GM19372 (cell line): Measurements from ENCODE around the gene MYH11.
"Not testable (repeated sequence)": the region's sequence is repeated elsewhere in the genome, so short reads cannot be mapped to it uniquely, and the experiment has no call there.

Experiments
- ATAC-seq: cut with Tn5 transposase; IDR thresholded peaks from one replicate; pipeline ENCODE4 v1.9.1; 2021; ENCODE audit warnings: mild to moderate bottlenecking, low read depth, moderate library complexity; ENCODE audit not compliant: unreplicated experiment

The MYH11 gene

DNA sequence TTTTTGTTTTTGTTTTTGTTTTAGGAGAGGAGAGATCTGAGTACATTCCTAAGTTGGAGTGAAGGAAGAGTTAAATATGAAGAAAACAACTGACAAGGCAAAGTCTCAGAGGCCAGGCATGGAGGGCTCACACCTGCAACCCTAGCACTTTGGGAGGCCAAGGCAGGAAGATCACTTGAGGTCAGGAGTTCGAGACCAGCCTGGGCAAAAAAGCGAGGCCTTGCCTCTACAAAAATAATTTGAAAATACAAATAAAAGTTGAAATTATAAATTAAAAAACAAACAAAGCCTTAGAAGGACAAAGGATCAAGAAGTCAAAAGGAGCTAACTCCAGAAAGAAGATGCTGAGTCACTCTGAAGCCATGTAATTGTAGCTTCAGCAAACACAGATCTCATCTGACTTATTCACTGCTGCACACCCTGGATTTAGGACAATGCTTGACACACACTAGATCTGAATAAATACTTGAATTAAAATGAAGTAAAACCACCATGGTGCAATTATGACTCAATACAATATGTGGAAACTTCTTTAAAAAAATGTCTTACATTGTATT is 22.5 kb upstream of the MYH11 start:
- ATAC-seq = no peak

DNA sequence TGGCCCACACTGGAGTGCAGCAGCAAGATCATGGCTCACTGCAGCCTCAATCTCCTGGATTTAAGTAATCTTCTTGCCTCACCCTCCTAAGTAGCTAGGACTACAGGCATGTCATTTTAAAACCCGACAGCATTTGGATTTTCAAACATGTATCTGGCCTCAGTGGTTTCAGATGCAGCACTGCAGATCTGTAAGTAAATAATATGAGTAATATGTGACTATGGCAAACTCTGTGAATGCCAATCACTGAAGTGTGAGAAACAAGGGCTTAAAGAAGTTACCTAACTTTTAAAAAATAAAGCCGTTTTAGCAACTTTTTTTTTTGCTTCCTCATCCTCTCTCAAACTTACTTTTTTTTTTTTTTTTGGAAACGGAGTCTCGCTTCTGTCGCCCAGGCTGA is 19.7 kb upstream of the MYH11 start:
- ATAC-seq = no peak

DNA sequence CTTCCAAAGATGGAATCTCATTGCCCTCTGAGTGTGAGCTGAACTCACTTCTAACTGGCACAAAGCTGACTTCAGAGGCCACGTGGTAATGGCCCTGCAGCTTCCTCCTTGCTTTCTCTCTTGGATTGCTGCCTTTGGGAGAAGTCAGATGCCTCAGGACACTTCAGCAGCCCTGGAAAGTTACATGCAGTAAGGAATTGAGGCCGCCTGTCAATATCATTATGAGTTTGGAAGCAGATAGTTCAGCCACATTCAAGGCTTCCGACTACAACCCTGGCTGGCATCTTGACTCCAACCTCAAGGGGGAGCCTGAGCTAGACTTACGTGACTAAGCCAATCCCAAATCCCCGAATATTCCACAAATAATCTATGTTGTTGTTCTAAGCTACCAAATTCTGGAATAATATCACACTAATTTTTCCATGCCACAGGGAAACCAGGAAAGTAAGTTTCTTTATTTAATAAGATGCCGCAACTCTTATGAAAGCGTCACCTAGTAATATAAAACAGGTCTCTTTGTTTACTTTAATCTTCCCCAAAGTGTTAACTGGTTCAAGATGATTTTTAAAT is 18.0 kb upstream of the MYH11 start:
- no peak for ATAC-seq

DNA sequence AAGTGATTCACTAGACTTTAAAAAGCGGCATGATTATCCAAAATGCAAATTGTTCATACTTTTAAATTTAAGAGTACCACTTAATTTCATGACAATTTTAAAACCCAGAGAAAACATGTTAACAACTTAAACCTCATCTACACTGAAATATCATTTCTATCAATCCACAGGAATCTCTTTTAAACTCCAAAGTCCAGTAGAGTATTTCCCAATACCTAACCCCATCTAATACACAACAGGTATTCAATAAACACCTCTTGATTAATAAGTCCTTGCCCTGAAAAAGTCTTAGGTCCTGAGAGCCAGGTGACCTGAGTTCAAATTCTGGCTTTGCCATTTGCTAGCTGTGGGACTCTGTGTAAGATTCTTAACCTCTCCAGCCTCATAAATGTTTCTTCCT is 16.9 kb upstream of the MYH11 start:
- no peak for ATAC-seq

DNA sequence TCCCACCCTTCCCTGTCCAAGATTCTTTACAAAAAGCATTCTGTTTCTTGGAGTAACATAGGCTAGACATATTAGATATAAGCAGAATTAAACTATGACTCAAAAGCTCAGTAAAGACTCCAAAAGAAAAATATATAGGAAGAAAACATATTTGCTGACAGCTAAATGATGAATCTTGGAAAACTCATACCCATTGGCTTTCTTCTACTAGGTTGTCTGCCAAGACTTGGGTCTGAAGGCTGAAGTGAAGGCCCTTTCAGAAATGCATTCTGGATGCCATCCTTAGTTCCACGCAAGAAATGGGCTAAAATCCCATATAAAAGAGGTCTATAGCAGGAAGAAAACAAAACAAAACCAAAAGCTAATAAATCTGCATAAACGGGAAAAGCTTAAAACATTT is 16.5 kb upstream of the MYH11 start:
- ATAC-seq = no peak

DNA sequence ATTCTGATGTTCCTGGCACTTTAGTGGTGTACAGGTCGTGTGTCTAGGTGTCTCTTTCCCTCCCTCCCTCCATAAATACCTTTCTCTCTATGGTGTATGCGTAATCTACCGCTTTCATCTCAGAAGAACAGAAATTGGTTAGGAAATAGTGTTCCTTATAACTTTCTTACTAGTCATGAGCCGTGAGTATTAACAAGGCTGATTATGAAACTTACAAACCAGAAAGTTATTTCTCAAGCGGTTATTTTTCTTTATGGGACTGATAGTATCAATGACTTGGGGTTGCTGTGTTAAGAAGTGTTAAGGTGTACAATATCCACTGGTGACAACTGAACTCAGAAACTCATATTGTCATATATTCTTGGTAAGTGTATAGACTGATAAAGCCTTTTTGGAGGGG is 13.2 kb upstream of the MYH11 start:
- ATAC-seq = no peak

DNA sequence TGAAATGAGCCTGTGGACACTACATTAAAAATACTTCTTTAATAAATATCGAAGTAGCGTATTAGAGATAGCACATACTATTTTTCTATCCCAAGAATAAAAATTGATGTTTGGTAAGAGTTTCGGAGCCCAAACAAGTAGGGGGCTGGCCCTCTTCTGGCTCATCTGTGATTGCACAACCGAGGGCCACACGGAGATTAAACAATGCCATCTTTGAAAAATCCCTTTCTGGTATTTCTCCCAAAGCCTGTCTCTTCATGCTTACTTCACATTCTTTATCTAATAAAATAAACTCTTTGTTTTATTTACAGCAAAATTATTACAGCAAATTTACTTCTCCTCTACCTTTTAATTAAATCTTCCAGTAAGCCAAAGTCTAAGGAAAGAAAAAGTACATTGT is 9.6 kb upstream of the MYH11 start:
- ATAC-seq = no peak

DNA sequence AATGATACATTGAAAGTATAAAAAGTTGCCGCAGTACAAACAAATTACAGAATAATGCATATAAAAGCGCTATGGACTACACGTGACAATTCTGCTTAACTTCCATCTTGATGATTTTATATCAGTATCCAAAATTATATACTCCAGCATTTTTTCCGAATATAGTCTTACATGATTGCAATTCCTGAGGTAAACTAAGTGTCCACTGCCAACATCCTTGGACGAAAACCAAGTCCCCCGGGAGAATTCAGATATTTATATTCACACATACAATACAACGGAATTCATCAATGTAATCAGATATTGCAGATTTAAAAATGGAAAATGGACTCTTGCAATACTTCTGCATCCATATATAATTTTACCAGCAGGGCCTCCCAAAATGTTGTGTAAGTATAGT is 8.9 kb upstream of the MYH11 start:
- no peak for ATAC-seq

DNA sequence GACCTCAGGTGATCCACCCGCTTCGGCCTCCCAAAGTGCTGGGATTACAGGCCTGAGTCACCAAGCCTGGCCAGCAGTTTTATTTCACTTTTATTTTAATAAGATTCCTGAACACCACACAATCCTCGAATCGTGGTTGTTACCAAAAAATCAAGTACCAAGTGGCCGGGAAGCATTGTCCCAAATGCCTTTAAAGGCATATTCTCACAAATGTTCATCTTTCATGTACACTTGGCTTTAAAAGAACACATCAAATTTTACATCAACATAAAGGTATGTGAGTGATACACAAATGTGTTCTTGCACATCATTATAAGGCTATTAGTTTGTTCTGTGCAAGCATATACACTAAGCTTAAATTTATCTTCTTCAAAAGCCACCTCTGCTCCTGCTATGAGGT is 8.1 kb upstream of the MYH11 start:
- no peak for ATAC-seq

DNA sequence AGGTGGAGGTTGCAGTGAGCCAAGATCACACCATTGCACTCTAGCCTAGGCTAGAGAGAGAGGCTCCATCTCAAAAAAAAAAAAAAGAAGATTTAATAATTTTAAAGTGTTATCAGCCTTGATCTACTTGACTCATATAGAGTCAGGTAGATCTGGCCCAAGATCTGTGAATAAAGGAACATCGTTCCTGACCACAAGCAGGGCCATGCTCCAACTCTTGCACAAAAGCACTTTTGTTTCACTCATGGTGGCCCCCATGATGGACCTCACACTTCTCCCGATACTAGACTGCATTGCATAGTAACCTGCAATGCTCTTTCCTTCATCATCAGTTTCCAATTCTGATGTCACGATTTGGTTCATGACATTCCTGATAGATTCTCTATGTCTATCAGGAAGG is 5.2 kb upstream of the MYH11 start:
- ATAC-seq = no peak

DNA sequence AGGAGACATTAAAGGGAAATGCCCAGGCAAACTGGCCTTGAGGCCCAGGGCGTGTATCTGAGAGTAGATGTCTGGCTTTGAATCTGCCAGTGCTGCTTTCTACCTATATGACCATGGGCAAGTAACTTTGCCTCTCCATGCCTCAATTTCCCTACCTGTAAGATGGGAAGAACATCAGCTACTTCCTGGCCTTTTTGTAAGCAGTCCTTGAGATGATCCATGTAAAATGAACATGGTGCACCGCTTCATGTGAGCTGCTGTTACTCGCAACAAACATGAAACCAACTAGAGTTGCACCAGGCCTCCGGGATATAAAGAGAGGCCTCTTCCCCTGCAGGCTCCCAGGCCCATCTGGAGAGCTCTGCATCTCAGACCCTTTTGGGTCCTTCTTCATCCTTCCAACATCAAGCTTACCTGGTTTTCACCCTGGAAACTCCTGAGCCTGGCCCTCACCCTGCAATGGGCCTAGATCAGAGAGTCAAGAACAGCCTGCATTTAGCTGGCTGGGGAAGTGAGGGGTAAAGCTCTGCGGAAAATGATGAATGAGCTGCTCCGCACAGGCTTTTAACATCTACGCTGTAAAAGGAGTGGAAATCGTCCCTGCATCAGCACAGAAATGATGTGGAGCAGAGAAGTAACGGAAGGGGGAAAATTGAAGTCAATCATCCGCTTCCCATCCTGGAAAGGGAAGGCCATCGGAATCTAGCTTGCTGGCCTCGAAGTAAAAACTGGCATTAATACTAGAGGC is 2.3 kb upstream of the MYH11 start:
- no peak for ATAC-seq

DNA sequence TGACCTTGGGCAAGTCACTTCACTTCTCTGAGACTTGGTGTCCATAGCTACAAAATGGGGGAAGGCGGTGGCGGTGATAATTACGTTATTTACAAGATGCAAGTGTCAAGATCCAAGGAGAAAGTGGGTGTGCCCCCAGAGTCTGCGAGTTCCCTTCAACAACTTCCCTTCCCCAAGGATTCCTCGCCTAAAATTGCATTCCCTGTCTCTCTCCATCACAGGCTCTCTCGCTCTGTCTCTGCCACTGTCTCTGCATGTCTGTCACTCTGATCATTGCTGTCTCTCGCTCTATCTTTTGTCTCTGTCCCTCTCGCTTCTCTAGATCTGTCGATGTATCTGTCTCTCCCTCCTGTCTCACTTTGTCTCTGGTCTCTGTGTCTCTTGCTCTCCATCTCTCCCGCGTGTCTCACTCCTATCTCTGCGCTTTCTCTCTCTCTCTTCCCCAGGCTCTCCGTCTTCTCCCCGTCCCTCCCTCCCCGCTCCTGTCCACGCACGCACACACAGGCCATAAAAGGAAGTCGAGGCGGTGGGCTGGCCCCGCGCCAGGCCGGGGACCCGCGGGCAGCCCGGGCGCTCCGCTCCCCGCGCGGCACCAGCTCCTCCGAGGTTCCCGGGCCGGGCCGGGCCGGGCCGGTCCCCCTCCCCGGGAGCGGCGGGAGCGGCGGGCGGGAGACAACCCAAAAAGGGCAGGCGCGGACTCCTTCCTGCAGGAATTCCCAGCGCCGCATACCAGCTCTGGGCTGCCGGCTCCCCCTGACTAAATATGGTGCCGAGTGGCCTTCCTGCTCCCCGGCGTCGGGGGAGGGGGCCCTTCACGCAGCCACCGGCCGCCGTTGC is 1.1 kb upstream of the MYH11 start:
- ATAC-seq = no peak

DNA sequence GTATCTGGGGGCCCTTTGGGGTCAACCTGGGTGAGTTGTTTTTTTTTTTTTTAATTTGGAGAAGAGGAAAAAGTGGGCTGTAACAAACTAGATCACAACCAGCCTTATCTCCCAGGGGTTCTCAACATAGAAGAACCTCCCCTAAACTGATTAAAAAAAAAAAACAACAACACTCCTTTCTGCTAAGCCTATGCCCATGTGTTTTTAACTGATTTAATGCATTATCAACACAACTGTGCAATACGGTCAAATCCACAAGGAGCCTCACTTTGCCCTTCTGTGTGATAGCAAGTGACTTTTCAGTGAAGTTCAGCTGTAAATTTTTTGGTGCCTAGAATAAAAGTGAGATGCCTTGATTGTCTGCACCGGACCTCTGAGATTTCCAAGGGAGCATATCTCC is 646 bp downstream of the MYH11 start:
- ATAC-seq = no peak

DNA sequence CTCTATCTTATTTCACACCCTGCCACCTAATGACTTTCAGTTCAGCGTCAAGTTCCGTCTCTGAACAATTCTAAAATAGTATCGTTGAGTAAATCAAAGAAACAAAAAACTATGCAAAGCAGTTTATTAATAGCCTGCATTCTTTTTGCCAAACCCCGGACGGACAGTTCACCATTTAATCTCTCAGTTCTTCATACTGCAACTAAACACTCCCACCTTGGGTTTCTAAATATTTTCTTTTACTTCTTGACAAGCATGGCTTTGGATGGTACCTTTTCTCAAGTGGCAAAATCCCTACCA is 1.2 kb downstream of the MYH11 start:
- peak; percentile 74 for ATAC-seq

DNA sequence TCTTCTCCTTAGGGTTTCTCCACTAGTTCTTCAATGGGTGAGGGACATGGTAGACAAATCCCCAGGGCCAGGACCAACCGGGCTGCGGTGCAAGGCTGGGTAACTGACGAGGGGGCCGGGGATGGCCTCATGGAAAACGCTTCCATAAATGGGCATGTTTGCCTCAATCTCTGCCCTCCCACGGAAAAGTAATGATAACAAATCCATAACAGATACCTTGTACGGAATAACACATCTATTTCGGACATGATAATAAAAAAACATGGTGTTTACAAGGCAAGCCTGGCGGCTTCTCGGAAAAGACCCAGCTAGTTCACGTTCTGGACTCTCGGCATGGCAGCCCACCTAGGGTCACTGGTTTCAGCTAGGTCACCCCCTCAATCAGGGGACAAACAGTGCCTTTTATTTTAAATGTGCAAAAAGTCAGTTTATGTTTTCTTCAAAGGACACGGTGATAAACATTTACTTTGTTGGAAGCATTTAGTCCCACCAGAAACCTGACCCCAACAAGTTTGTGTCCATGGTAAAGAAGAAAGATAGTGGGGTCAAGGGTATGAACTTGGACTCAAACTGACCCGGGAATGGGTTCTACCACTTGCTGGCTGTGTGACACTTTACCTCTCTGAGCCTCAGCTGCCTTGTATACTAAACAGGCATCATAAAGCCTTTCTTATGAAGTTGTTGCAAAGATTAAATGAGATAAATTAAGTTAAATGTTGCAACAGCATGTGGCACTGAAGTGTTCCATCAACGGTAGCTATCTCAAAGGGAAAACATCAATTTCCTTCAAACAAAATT is 1.7 kb downstream of the MYH11 start:
- peak; percentile 9 for ATAC-seq

DNA sequence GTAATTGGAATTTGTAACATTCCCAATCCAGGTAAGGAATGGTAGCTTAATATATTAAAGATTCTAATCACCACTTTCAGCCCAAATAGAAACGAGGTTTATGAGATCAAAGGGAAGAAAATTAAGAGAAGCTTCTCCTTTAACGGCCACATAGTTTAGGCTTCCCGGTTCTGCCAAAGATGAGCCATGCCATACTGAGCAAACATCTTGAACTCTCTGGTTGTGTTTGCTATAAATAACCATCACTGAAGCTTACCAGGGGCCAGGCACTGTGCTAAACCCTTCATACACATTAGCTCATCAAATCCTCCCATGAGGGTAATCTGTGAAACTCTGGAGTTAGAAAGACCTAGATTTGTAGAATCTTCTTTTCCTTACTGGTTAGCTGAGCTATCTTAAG is 2.8 kb downstream of the MYH11 start:
- no peak for ATAC-seq

DNA sequence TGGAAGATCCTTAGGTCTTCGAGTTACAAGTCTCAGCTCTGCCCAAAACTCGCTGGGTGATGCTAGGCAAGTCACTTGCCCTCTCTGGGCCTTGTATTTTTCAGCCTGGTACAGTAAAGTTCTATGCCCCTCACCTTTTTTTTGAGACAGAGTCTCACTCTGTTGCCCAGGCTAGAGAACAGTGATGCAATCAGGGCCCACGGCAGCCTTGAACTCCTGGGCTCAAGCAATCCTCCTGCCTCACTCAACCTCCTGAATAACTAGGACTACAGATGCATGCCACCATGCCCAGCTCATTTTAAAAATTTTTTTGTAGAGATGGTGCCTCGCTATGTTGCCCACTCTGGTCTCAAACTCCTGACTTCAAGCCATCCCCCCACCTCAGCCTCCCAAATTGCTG is 3.8 kb downstream of the MYH11 start:
- no peak for ATAC-seq

DNA sequence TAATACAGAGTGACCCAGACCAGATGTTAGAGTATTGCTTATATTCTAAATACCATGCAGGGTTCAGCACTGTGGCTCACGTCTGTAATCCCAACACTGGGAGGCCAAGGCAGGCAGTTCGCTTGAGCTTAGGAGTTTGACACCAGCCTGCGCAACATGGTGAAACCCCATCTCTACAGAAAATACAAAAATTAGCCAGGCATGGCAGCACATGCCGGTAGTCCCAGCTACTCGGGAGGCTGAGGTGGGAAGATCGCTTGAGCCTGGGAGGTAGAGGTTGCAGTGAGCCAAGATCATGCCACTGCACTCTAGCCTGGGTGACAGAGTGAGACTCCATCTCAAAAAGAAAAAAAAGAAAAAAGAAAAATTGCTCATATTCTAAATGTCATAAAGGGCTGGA is 6.3 kb downstream of the MYH11 start:
- not testable (repeated sequence) for ATAC-seq

DNA sequence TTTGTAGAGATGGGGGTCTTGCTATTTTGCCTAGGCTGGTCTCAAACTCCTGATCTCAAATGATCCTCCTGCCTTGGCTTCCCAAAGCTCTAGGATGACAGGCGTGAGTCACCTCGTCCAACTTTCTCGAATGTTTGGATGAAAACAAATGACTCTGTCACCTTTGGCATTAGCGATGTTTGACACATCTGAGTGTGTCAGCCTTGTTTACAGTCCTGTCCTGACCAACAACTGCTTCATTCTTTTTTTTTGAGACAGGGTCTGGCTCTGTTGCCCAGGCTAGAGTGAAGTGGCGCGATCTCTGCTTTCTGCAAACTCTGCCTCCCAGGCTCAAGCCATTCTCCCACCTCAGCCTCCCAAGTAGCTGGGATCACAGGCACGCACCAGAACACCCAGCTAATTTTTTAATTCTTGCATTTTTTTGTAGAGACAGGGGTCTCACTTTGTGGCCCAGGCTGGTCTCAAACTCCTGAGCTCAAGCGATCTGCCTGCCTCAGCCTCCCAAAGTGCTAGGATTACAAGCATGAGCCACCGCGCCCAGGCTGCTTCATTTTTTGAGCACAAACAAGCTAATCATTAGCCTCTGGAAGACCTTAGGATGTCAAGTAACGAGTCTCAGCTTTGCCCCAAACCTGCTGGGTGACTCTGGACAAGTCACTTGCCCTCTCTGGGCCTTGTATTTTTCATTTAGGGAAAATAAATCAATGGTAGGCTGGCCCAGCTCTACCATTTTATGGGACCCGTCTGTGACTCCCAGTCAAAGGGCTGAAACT is 7.4 kb downstream of the MYH11 start:
- no peak for ATAC-seq

DNA sequence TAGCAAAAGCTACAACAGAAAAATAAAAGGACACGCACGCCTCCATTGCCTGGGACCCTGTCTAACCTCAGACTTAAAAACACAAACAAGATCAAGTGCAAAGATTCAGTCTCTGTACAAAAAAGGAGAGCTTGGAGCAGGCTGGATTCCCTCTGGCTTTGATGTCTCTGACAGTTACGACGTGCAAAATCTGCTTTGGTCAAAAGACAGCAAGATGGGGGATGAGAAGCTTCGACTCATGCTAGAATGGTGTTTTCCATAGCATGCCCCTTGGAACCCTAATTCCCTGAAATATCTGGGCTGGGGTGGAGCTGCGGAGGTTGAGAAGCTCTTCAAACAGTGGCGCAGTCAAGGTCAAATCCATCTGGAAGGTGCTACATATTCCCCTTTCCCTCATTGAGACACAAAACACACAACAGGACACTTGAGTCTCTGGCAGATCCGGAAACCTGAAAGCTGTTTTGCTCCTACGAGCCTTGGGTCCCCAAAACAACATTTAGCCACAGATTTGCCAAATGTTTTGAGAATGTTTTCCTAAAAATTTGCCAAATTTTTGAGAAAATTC is 9.1 kb downstream of the MYH11 start:
- ATAC-seq = no peak
